Sciatic nerve (tissue), 2 donors: Measurements from ENCODE around the gene DCLK3. TPM values are rescaled to one million over a fixed set of nuclear protein-coding genes. Genes with fewer than 3 reads are reported as not detected.

ENCODE experiments used
- ATAC-seq: fragments of 200-7000 bp; cut with Tn5 transposase; one replicate; pipeline ENCODE4 v1.9.1; 2020; ENCODE audit warnings: mild to moderate bottlenecking, moderate library complexity
- DNase-seq: peaks from one replicate; pipeline ENCODE4 v3.0.0-alpha.2; 2020; ENCODE audit warnings: low spot score
- intact Hi-C: fragments of 100-400 bp; cut with DNase I; formaldehyde crosslinking; loops from one replicate; pipeline ENCODE4 v1.14.2; 2022
- total RNA-seq: library from RNA; stranded (reverse); fragmentation: NEBNext Ultra II Directional; extraction: Animal tissue kit (Norgen Biotek cat#: 25700); gene quantifications from one replicate; pipeline ENCODE4 v1.2.1, GENCODE V29; 2021
- donor health status: DM: no; HTN: no; CAD: no.
- donor health status: DM: no; HTN: no; CAD: no.

Gene DCLK3
- total RNA-seq, 1 donor from 2014 or later = 57.7 TPM

- DNase-seq = no peak
- intact Hi-C loops = no loop called here
- no peak for ATAC-seq
Measured at GRCh38 chr3:36686516-36686915, 77.8 kb downstream of the DCLK3 start.

DNA sequence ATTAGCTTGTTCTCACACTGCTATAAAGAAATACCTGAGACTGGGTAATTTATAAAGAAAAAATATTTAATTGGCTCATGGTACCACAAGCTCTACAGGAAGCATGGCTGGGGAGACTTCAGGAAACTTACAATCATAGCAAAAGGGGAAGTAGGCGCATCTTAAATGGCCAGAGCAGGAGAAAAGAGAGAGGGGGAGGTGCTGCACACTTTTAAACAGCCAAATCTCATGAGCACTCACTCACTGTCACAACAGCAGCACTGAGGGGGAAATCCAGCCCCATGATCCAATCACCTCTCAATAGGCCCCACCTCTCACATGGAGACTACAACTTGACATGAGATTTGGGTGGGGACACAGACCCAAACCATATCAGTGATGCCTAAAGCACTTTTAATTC lies 82.5 kb downstream of the DCLK3 start:
- intact Hi-C loops = no loop called here
- ATAC-seq = no peak
- no peak for DNase-seq

GRCh38 chr3:36680952-36681351 lies 83.4 kb downstream of the DCLK3 start:
- ATAC-seq = no peak
- no peak for DNase-seq
- intact Hi-C loops = no loop called here

GRCh38 chr3:36679384-36680200 lies 84.8 kb downstream of the DCLK3 start:
- intact Hi-C loops = no loop called here
- no peak for DNase-seq
- no peak for ATAC-seq

DNA sequence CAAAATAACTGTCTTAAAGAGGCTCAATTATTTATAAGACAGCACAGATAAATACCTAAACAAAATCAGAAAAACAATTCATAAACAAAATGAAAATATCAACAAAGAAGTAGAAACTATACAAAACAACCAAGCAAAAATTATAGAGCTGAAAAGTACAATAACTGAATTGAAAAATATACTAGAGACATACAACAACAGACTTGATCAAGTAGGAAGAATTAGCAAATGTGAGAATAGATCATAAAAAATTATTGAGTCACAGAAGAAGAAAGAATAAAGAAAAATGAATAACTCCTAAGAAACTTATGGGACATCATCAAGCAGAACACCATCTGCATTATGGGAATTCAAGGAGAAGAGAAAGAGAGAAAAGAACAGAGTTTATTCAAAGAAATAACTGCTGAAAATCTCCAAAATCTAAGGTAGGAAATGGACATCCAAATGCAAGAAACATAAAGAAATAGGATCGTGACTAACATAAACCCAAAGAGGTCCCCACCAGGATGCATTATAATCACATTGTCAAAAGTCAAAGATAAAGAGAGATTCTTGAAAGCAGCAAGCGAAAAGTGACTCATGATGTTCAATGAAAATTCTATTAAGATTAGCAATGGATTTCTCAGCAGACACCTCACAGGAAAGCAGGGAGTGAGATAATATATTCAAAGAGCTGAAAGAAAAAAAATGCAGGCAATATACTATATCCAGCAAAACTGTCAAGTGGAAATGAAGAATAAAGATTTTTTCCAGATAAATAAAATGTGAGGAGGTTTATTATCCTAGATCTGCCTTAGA lies 85.9 kb downstream of the DCLK3 start:
- intact Hi-C loops = no loop called here
- ATAC-seq (no peak), DNase-seq (no peak)

- no peak for DNase-seq
- intact Hi-C loops = no loop called here
- ATAC-seq = no peak
Measured at GRCh38 chr3:36677331-36678007, 86.9 kb downstream of the DCLK3 start.

GRCh38 chr3:36674816-36675215 lies 89.5 kb downstream of the DCLK3 start:
- no peak for DNase-seq
- no peak for ATAC-seq
- intact Hi-C loops = no loop called here

GRCh38 chr3:36669764-36670163 lies 94.6 kb downstream of the DCLK3 start:
- DNase-seq = no peak
- ATAC-seq = no peak
- intact Hi-C loops = no loop called here

- ATAC-seq (no peak), DNase-seq (no peak)
- intact Hi-C loops = no loop called here
Measured at GRCh38 chr3:36666166-36666565, 98.2 kb downstream of the DCLK3 start.

- DNase-seq (no peak), ATAC-seq (no peak)
- intact Hi-C loops = no loop called here
Measured at GRCh38 chr3:36663666-36664291, 100.6 kb downstream of the DCLK3 start.

DNA sequence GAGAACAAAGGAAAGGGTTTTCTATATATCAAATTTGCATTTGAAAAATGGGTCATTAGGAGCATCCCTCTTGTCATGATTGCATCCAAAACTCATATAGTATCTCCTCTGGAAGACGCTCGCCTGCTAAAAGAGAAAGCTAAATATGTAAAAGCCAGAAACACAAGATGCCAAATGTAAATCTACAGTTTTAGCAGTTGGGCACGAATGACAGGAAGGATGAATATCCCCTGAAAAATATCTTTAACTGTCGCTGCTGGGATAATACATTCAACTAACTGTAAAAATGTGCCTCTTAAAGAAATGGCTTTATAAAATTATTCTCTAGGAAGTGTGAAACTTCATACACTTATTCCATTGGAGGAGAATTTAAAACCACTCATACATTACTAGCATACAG lies 101.7 kb downstream of the DCLK3 start:
- DNase-seq = no peak
- intact Hi-C loops = no loop called here
- ATAC-seq = no peak

Other genes with a start within 250 kb of the DCLK3 start
- 22.1 TPM for gene TRANK1, start 180.5 kb upstream of the DCLK3 start, total RNA-seq
- 30.6 TPM for gene EPM2AIP1, start 228.6 kb upstream of the DCLK3 start, total RNA-seq
- 31.3 TPM for gene MLH1, start 229.0 kb upstream of the DCLK3 start, total RNA-seq